T1000 (cell line): ENCODE data around the gene CRYBA4.

Source experiments
- DNase-seq: peaks from one replicate; lab custom pipeline; 2025; ENCODE audit warnings: mixed read lengths; lab: John Stamatoyannopoulos, UW

CRYBA4 gene

DNA sequence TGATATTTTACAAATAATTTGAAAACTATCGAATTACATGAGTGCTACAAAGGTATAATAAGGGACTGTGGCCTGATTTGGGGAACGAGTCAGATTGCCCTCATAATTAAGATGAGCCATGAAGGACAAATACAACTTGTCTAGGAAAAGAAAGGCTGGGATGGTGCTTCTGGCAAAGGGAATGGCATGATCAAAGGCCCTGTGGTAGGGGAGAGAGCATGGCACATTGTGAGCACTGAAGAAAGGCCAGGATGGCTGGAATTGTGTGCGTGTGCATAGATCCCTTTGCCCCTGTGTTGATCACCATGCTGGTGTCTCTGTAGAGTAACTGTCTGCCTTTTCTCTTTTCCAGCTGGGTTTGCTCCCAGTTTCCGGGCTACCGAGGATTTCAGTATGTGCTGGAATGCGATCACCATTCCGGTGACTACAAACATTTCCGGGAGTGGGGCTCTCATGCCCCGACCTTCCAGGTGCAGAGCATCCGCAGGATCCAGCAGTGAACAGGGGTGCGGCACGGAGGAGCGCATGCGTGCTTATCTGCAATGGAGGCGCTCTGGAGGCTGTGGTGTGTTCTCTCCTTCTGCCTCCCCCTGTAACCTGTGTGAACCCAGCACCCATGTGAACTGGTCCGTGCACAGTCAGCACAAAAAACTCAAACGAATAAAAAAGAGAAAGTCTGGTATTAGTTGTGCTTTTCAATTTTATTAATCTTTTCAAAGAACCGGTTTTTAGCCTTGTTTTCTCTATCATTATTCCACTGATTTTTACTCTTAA lies 8.4 kb downstream of the CRYBA4 start:
- DNase-seq, result no peak

DNA sequence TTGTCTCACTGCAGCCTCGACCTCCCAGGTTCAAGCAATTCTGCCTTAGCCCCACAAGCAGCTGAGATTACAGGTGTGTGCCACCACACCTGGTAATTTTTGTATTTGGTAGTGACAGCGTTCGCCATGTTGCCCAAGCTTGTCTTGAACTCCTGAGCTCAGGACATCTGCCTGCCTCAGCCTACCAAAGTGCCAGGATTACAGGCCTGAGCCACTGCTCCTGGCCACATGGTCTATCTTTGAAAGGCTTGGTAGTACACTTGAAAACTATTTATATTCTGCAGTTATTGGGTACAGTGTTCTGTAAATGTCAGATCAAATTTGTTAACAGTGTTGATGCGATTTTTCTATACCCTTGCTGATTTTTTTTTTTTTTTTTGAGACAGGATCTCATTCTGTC lies 9.5 kb downstream of the CRYBA4 start:
- no peak for DNase-seq

DNA sequence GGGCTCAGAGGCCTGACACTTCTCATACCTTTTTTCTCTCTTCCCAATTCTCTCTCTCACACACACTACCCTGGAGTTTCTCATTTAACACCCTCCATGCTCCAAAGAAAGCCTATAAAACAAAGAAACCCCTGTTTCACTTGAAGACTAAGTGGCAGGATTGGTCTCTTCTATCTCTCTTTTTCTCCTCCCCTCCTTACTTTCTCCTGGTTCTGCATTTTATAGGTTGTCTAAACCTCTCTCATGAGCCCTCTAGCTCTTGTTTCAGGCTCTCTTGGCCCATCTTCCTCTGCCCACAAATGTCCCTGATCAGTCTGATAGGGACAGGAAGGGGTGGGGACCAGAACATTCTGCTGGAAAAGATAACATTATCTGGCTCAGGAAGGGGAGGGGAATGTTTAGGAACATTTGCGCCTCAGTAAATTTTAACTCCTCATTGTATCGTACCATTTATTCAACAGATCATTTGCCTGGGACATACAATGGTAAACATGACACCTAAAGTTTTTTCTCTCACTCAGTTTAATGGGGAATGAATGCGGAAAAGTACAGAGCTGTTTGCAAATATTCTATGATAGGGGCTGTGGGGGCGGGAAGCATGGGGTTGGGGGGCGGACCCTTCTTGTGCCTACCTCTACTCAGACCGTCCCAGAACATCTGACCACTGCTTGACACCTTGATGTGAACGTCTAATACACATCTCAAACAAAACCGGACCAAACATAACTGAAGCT lies 10.8 kb downstream of the CRYBA4 start:
- DNase-seq, result no peak

DNA sequence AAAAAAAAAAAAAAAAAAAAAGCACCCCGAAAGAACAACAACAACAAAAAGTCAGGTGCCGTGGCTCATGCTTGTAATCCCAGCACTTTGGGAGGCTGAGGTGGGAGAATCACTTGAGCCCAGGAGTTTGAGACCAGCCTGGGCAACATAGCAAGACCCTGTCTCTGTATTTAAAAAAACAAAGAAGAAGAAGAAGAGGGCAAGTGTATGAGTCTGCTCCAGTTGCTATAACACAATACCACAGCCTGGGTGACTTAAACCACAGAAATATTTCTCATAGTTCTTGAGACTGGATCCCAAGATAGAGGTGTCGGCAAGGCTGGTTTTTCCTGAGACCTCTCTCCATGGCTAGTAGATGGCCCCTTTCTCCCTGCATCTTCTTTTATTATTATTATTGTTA lies 12.4 kb downstream of the CRYBA4 start:
- DNase-seq, result no peak

DNA sequence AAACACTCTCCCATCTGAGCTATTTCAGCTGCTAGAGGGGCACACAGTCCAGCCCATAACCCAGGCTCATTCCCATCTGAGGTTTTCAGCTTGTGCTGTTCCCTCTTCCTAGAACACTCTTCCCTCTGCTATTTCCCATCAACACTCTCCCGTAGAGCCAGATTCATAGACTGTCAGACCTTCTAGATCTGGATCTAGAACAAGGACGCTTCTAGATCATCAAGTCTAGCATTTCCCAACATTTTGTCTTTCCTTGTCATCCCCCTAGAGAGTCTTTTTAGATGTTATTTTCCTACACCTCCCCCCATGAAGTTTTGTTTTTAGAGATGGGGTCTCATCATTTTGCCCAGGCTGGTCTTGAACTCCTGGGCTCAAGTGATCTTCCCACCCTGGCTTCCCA lies 13.4 kb downstream of the CRYBA4 start:
- DNase-seq, result no peak

GRCh38 chr22:26636296-26636695 lies 14.5 kb downstream of the CRYBA4 start:
- DNase-seq, result no peak

GRCh38 chr22:26642465-26643417 lies 21.0 kb downstream of the CRYBA4 start:
- no peak for DNase-seq

GRCh38 chr22:26643418-26644100 lies 21.8 kb downstream of the CRYBA4 start:
- DNase-seq, result no peak

GRCh38 chr22:26646158-26646557 lies 24.4 kb downstream of the CRYBA4 start:
- no peak for DNase-seq

GRCh38 chr22:26648011-26648497 lies 26.3 kb downstream of the CRYBA4 start:
- DNase-seq, result no peak

DNA sequence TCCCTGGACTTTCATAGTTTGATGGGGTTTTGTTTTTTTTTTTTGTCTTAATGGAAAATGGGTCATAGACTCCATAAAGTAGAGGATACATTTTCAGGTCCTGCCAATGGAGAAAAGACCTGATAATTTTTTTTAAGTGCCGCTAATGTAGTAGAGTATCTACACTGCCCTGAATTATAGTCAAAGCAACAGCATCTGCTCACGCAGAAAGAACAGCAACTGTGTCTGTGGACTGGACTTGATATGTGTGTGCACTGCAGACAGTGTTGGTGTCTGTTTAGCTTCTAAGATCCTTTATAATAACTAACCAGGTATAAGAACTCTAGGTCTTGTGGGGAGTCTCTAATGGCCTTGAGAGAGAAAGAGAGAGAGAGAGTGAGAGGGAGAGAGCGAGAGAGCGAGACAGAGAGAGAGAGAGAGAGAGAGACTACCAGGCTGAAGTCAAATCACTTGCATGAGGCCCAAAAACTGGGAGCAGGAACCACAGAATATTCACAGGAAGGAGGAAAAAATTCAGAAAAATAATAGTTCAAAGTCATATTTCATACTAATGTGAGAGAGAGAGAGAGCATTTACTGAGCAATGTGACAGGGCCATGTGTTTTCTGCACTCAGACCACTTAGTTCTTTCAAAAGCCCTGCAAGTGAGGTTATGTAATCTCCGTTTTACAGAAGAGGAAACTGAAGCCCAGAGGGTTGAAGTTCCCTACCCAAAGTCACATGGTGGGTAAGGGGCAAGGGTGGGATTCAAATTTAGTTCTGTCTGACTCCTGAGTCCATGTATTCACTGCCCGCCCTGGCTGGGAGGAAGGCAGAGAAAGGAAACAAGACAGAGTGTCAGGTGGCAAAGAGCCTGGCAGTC lies 27.0 kb downstream of the CRYBA4 start:
- DNase-seq, result no peak

DNA sequence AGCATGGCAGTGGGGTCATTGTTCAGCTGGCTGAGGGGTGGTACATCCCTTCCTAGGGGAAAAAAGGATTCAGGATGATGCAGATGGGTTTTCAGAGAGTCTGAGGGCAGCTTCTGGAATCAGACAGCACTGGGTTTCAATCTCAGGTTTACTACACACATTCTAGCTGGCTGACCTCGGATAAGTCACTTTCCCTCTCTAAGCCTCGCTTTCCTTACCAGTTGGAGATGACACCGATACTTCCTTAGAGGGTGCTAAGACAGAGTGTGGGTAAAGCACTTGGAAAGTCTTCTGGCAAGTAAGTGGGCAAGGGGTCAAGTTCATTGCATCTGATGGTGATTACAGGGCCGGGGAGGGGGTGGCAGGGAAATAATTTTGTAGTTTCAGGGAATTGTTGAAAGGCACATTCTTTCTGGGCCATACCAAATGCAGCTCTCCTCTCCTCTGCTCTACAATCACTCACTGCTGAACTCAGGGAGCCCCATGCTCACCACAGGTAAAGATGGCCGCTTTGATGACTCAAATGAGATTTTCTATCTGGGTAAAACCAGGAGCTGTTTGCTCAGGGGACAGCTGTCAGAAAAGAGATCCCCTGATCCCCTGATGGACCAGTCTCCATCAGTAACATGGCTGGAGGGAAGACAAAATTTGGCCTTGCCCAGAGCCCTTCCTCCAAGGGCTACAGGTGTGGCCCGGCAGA lies 29.1 kb downstream of the CRYBA4 start:
- DNase-seq, result no peak

GRCh38 chr22:26651815-26652214 lies 30.1 kb downstream of the CRYBA4 start:
- no peak for DNase-seq

- DNase-seq, result no peak
Observed at GRCh38 chr22:26656891-26657851, 35.4 kb downstream of the CRYBA4 start, which contains the start of gene MIAT. Gene MIAT, plus strand, starts transcription at chr22:26657588.

- DNase-seq, result no peak
Observed at GRCh38 chr22:26658161-26658560, 36.4 kb downstream of the CRYBA4 start.

DNA sequence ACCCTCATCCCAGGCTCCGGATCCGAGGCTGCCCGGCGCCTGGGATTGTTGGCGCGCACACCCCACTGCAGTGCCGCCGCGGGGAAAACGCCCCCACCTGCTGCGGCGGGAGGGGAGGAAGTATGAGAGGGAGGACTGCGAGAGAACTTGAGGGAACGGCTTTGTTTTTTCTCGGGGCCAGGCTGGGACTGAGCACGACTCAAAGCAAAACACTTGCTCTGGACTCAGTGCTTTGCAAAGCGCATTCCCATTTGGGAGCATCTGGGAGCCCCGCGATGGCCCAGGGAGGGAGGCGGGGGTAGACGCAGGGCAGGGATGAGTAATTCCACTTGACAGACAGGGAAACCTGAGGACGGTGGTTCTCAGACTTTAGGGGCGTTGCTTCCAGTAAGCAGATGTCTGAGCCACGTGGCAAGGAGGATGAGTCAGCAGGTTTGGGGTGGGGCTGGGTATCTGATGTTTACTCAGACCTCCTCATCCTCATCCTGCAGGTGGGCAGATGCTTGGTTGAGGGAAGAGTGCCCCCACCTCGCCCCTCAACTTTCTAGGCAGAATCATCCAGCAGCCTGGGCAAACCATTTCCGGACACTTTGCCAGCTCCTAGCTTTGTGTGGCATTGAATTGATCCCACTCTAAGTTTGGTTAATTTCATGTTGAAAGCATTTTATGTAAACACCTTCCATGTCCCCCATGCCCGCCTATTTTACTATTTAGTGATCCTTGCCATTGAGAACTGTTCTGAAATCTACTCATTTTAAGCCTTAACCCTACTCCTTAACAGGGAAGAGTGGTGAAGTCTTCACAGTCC lies 37.1 kb downstream of the CRYBA4 start:
- peak; percentile 67 for DNase-seq

- DNase-seq, result no peak
Observed at GRCh38 chr22:26660356-26660755, 38.6 kb downstream of the CRYBA4 start.
